SK-N-SH (cell line): Measurements from ENCODE around the gene OBI1. TPM values are rescaled to one million over a fixed set of nuclear protein-coding genes. Genes with fewer than 3 reads are reported as not detected.

Experiments used
- CTCF ChIA-PET: fragments of 300-600, 350-600 bp; formaldehyde crosslinking; extraction: SDS; loops from one replicate; lab custom pipeline; 2021; lab: Yijun Ruan, JAX
- POLR2A ChIA-PET: fragments of 350-600 bp; sonication (Branson Sonifier 250); formaldehyde crosslinking; extraction: SDS; loops from one replicate; lab custom pipeline; 2020; ENCODE audit warnings: antibody characterized with exemption, inconsistent platforms; lab: Yijun Ruan, JAX
- DNase-seq: peaks from one replicate; pipeline ENCODE4 v3.0.0; 2012
- H2AFZ ChIP-seq: fragments of 200-600 bp; sonication (generic); 2 replicates; pipeline ENCODE4 v1.8.1; 2016; ENCODE audit warnings: antibody characterized with exemption, mild to moderate bottlenecking, low read depth
- H3F3A ChIP-seq: fragments of 200-600 bp; sonication (generic); replicated peaks from 2 replicates; pipeline ENCODE3; 2016; ENCODE audit warnings: antibody characterized with exemption, mild to moderate bottlenecking; ENCODE audit not compliant: insufficient read depth
- H3K27ac ChIP-seq, 2 experiments: fragments of 200-500 bp in 1 of 2; fragments of 200-600 bp in 1 of 2; sonication (Bioruptor generic) in 1 of 2; sonication (generic), shearing (Covaris generic) in 1 of 2; 2 replicates each; pipeline versions ENCODE4 v1.5.1 to v1.6.1; 2014 to 2016; ENCODE audit warnings: low read depth in 2 of 2, inconsistent platforms in 1 of 2, low read length in 1 of 2, mild to moderate bottlenecking in 1 of 2, mixed read lengths in 1 of 2
- H3K27me3 ChIP-seq: fragments of 200-600 bp; sonication (generic), shearing (Covaris generic); 2 replicates; pipeline ENCODE4 v1.6.1; 2016; ENCODE audit warnings: mixed run types; ENCODE audit not compliant: insufficient read depth
- H3K36me3 ChIP-seq, 2 experiments: fragments of 200-500 bp in 1 of 2; fragments of 200-600 bp in 1 of 2; sonication (Bioruptor generic) in 1 of 2; sonication (generic) in 1 of 2; replicated peaks in 1 of 2; 2 replicates each; pipeline versions ENCODE3 to v1.5.1; 2014 to 2016; ENCODE audit warnings: low read length in 1 of 2, mild to moderate bottlenecking in 1 of 2; ENCODE audit not compliant: insufficient read depth in 2 of 2, control insufficient read depth in 1 of 2
- H3K4me1 ChIP-seq, 2 experiments: fragments of 200-500 bp in 1 of 2; fragments of 200-600 bp in 1 of 2; sonication (Bioruptor generic) in 1 of 2; sonication (generic), shearing (Covaris generic) in 1 of 2; 2 replicates each; pipeline versions ENCODE4 v1.5.1 to v1.6.1; 2014 to 2016; ENCODE audit warnings: low read depth in 1 of 2, low read length in 1 of 2, mixed run types in 1 of 2; ENCODE audit not compliant: insufficient read depth in 2 of 2, control insufficient read depth in 1 of 2
- H3K4me2 ChIP-seq: fragments of 200-600 bp; sonication (generic), shearing (Covaris generic); 2 replicates; pipeline ENCODE4 v1.6.1; 2017; ENCODE audit warnings: mixed run types
- H3K4me3 ChIP-seq, 2 experiments: fragments of 200-500 bp in 1 of 2; fragments of 200-600 bp in 1 of 2; sonication (Bioruptor generic) in 1 of 2; sonication (generic), shearing (Covaris generic) in 1 of 2; 2 replicates each; pipeline versions ENCODE4 v1.5.1 to v1.8.1; 2014 to 2016; ENCODE audit warnings: low read depth in 2 of 2, inconsistent platforms in 1 of 2, low read length in 1 of 2, mild to moderate bottlenecking in 1 of 2, mixed read lengths in 1 of 2, moderate library complexity in 1 of 2
- H3K79me2 ChIP-seq: fragments of 200-600 bp; sonication (generic); 2 replicates; pipeline ENCODE4 v1.8.1; 2017; ENCODE audit warnings: mild to moderate bottlenecking; ENCODE audit not compliant: insufficient read depth
- H3K9ac ChIP-seq: fragments of 200-600 bp; sonication (generic); 2 replicates; pipeline ENCODE4 v1.6.1; 2017; ENCODE audit warnings: mixed run types
- H3K9me2 ChIP-seq: fragments of 200-600 bp; sonication (generic); 2 replicates; pipeline ENCODE4 v1.6.1; 2017; ENCODE audit warnings: mixed run types
- H3K9me3 ChIP-seq: fragments of 200-600 bp; sonication (generic); 2 replicates; pipeline ENCODE4 v1.6.1; 2017; ENCODE audit warnings: mixed run types, mild to moderate bottlenecking, moderate library complexity
- H4K20me1 ChIP-seq: fragments of 200-600 bp; sonication (generic); 2 replicates; pipeline ENCODE4 v1.6.1; 2017; ENCODE audit warnings: mild to moderate bottlenecking, mixed run types; ENCODE audit not compliant: insufficient read depth
- CHD2 ChIP-seq: fragments of 150-350 bp; IDR thresholded peaks from 2 replicates; pipeline ENCODE4 v1.6.1; 2018; ENCODE audit warnings: low read length; ENCODE audit not compliant: partially characterized antibody
- ELF1 ChIP-seq: IDR thresholded peaks from 2 replicates; pipeline ENCODE4 v1.4.0; 2012
- EZH2phosphoT487 ChIP-seq: fragments of 200-600 bp; sonication (generic); IDR thresholded peaks from 2 replicates; pipeline ENCODE4 v1.6.1; 2017; ENCODE audit warnings: low read depth, mixed run types, mild to moderate bottlenecking, antibody characterized with exemption, moderate library complexity, borderline replicate concordance
- FOSL2 ChIP-seq: IDR thresholded peaks from 2 replicates; pipeline ENCODE4 v1.4.0; 2012; ENCODE audit warnings: low read depth, mild to moderate bottlenecking, moderate library complexity, borderline replicate concordance
- FOXJ3 ChIP-seq: sonication (generic); formaldehyde crosslinking; IDR thresholded peaks from 2 replicates; pipeline ENCODE4 v1.5.1; 2020; ENCODE audit warnings: mild to moderate bottlenecking, missing genetic modification reagents
- FOXM1 ChIP-seq: IDR thresholded peaks from 2 replicates; pipeline ENCODE4 v1.4.0; 2012; ENCODE audit warnings: low read depth, mild to moderate bottlenecking
- GATA2 ChIP-seq: sonication (generic); formaldehyde crosslinking; IDR thresholded peaks from 2 replicates; pipeline ENCODE4 v1.5.0; 2020; ENCODE audit warnings: mild to moderate bottlenecking, missing genetic modification reagents
- MXI1 ChIP-seq: IDR thresholded peaks from 2 replicates; pipeline ENCODE4 v1.6.1; 2012; ENCODE audit warnings: mild to moderate bottlenecking, low read depth, low read length, improper control_type of control experiment
- POLR2AphosphoS5 ChIP-seq: IDR thresholded peaks from 2 replicates; pipeline ENCODE4 v1.6.1; 2012; ENCODE audit warnings: low read depth, low read length
- RAD21 ChIP-seq: IDR thresholded peaks from 2 replicates; pipeline ENCODE4 v1.6.1; 2012; ENCODE audit warnings: mild to moderate bottlenecking, low read length
- SIN3A ChIP-seq: IDR thresholded peaks from 2 replicates; pipeline ENCODE4 v1.6.1; 2012; ENCODE audit warnings: low read depth, mild to moderate bottlenecking, low read length, moderate library complexity, borderline replicate concordance
- SMC3 ChIP-seq: IDR thresholded peaks from 2 replicates; pipeline ENCODE4 v1.6.1; 2012; ENCODE audit warnings: low read depth, low read length, improper control_type of control experiment
- TCF12 ChIP-seq: IDR thresholded peaks from 2 replicates; pipeline ENCODE4 v1.4.0; 2012
- TEAD4 ChIP-seq: IDR thresholded peaks from 2 replicates; pipeline ENCODE4 v1.4.0; 2012; ENCODE audit warnings: mild to moderate bottlenecking, borderline replicate concordance; ENCODE audit not compliant: insufficient read depth
- YY1 ChIP-seq: IDR thresholded peaks from 2 replicates; pipeline ENCODE4 v1.4.0; 2012; ENCODE audit warnings: low read depth, mild to moderate bottlenecking
- WGBS: methylation state at CpG from one replicate; pipeline ENCODE4 v1.1.6; 2017; ENCODE audit warnings: low lambda C conversion rate; 5-methylcytosine and 5-hydroxymethylcytosine counted together
- polyA plus RNA-seq, 3 experiments: library from polyadenylated mRNA; depleted of rRNA; stranded (reverse); fragments of >200 nt; gene quantifications; 2 replicates each; pipeline ENCODE4 v1.2.3, GENCODE V29; 2012
- TF ChIP-seq, protein P1 (sequence below): IDR thresholded peaks from 2 replicates; pipeline ENCODE4 v1.4.0; 2012; ENCODE audit warnings: low read depth, borderline replicate concordance
- TF ChIP-seq, protein P2 (sequence below): fragments of 200-600 bp; sonication (generic); IDR thresholded peaks from 2 replicates; pipeline ENCODE4 v1.6.1; 2017; ENCODE audit warnings: antibody characterized with exemption, mild to moderate bottlenecking, moderate library complexity

OBI1 gene
- polyA plus RNA-seq, 1 of the 3 experiments (the other 2 are of a cell fraction): 1.8 TPM

DNA sequence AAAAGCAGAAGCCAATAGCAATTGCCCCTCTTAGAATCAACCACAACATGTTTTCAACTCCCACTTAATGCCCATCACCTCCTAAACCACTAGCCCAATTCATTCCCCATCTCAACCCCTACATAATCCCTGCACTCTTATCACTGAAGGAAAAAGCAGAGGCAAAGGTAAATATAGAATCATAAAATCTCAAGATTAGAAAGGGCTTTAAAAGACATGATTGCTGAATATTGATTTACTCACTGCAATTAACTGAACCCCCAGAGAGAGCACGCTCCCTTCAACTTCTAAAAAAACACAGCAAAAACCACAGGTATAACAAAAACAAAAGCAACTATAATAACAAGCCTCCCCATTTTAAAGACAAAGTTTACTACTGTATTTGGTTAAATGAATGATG, 40.5 kb downstream of the OBI1 start:
- no peak for DNase-seq
- Histone ChIP-seq H3K4me1 (no peaks in the 10 kb centered on the region), H4K20me1 (no peaks in the 10 kb centered on the region; the same call in 1 of the 2 replicates), H3K79me2 (no peaks in the 10 kb centered on the region), H3K9me3 (no peaks in the 10 kb centered on the region), H3K27ac (no peak overlapping the region), H3K9ac (no peak overlapping the region), H3K9me2 (no peaks in the 10 kb centered on the region), H3K4me2 (no peak overlapping the region), H3K27me3 (no peaks in the 10 kb centered on the region), H2AFZ (no peak overlapping the region), H3K4me3 (no peak overlapping the region), H3K36me3 (peaks cover 26 to 28% of the 10 kb centered on the region in 2 experiments), H3F3A (no peaks in the 10 kb centered on the region)
- TF ChIP-seq FOXJ3 (CRISPR knock-in tag) (no peak), CHD2 (no peak), ELF1 (no peak), FOSL2 (no peak), EZH2phosphoT487 (no peak), POLR2AphosphoS5 (no peak), YY1 (no peak), TEAD4 (no peak), MXI1 (no peak), FOXM1 (no peak), SMC3 (no peak)
- TF ChIP-seq, protein P1, sequence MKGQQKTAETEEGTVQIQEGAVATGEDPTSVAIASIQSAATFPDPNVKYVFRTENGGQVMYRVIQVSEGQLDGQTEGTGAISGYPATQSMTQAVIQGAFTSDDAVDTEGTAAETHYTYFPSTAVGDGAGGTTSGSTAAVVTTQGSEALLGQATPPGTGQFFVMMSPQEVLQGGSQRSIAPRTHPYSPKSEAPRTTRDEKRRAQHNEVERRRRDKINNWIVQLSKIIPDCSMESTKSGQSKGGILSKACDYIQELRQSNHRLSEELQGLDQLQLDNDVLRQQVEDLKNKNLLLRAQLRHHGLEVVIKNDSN: no peak
- TF ChIP-seq, protein P2, sequence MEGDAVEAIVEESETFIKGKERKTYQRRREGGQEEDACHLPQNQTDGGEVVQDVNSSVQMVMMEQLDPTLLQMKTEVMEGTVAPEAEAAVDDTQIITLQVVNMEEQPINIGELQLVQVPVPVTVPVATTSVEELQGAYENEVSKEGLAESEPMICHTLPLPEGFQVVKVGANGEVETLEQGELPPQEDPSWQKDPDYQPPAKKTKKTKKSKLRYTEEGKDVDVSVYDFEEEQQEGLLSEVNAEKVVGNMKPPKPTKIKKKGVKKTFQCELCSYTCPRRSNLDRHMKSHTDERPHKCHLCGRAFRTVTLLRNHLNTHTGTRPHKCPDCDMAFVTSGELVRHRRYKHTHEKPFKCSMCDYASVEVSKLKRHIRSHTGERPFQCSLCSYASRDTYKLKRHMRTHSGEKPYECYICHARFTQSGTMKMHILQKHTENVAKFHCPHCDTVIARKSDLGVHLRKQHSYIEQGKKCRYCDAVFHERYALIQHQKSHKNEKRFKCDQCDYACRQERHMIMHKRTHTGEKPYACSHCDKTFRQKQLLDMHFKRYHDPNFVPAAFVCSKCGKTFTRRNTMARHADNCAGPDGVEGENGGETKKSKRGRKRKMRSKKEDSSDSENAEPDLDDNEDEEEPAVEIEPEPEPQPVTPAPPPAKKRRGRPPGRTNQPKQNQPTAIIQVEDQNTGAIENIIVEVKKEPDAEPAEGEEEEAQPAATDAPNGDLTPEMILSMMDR: no peak
- 97% methylated on average over 1 of the region's 1 CpG for WGBS
- CTCF ChIA-PET: interaction anchor here (1.6 kb wide), 1 partner anchor 360 kb away, joined by 6 read pairs; no protein-coding TSS in a partner anchor
- POLR2A ChIA-PET: no interaction called here

DNA sequence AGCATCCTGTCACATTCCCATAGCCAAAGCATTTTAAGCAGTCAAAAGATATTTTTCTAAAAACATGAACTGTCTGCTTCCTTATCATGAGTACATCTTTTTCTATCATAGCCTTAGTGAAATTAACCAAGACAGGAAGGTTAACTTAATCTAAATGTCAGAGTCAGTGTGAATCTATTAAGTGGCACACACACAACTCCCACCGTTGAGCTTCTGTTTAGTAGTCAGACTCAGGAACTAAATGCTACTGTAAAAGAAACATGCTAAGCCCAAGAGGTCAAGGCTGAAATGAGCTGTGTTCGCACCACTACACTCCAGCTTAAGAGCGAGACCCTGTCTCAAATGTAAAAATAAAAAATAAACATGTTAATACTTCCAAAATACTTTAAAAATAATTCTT, 47.9 kb downstream of the OBI1 start:
- no peaks in the 10 kb centered on the region for H3K79me2 ChIP-seq
- H3K27me3 ChIP-seq: peaks cover 41% of the 10 kb centered on the region
- H3F3A ChIP-seq: peaks cover 6% of the 10 kb centered on the region
- DNase-seq: no peak
- H3K9me3 ChIP-seq: no peaks in the 10 kb centered on the region
- no peaks in the 10 kb centered on the region for H3K9me2 ChIP-seq
- no peaks in the 10 kb centered on the region for H4K20me1 ChIP-seq
- peaks cover 0 to 13% of the 10 kb centered on the region in 2 experiments; a peak in 1 of 4 replicates for H3K4me1 ChIP-seq
- TF ChIP-seq MXI1 (no peak), RAD21 (no peak), TEAD4 (no peak), YY1 (no peak), GATA2 (CRISPR knock-in tag) (no peak), SIN3A (no peak), FOSL2 (no peak), TCF12 (no peak)
- TF ChIP-seq, all 33 proteins: peak for 0
- CTCF ChIA-PET: interaction anchor here (1.4 to 1.6 kb wide), 3 partner anchors 9 to 370 kb away, joined by 4 to 6 read pairs (median 5); no protein-coding TSS in a partner anchor
- no peak overlapping the region for H3K4me2 ChIP-seq
- H3K36me3 ChIP-seq: peaks cover 5 to 12% of the 10 kb centered on the region in 2 experiments
- 66% methylated on average over 3 of the region's 3 CpGs for WGBS
- no peak overlapping the region for H3K4me3 ChIP-seq
- H2AFZ ChIP-seq: no peak overlapping the region
- H3K9ac ChIP-seq: no peak overlapping the region
- no peak overlapping the region for H3K27ac ChIP-seq
- POLR2A ChIA-PET: no interaction called here
